Glutamatergic neuron (in vitro differentiated cells): ENCODE results near the gene MBP. TPM values are rescaled to one million over a fixed set of nuclear protein-coding genes. Genes with fewer than 3 reads are reported as not detected.
A peak's percentile ranks its signal among the peaks of the same experiment; 100 is the strongest.

Experiments
- DNase-seq: peaks from one replicate; pipeline ENCODE4 v3.0.0; 2022
- H3K27ac Mint-ChIP-seq: one replicate; pipeline ENCODE4 v1.8.0; 2020; ENCODE audit warnings: mild to moderate bottlenecking, mixed read lengths, inconsistent platforms; ENCODE audit not compliant: unreplicated experiment
- H3K27me3 Mint-ChIP-seq: one replicate; pipeline ENCODE4 v1.8.0; 2020; ENCODE audit warnings: mild to moderate bottlenecking, moderate library complexity, mixed read lengths, inconsistent platforms; ENCODE audit not compliant: unreplicated experiment
- H3K36me3 Mint-ChIP-seq: one replicate; pipeline ENCODE4 v1.8.0; 2020; ENCODE audit warnings: mild to moderate bottlenecking, mixed read lengths, inconsistent platforms; ENCODE audit not compliant: unreplicated experiment
- H3K4me1 Mint-ChIP-seq: one replicate; pipeline ENCODE4 v1.8.0; 2020; ENCODE audit warnings: mild to moderate bottlenecking, low read depth, mixed read lengths, inconsistent platforms; ENCODE audit not compliant: unreplicated experiment
- H3K4me3 Mint-ChIP-seq: one replicate; pipeline ENCODE4 v1.8.0; 2020; ENCODE audit warnings: mild to moderate bottlenecking, mixed read lengths, inconsistent platforms; ENCODE audit not compliant: unreplicated experiment
- H3K9me3 Mint-ChIP-seq: one replicate; pipeline ENCODE4 v1.8.0; 2020; ENCODE audit warnings: mild to moderate bottlenecking, moderate library complexity, mixed read lengths, inconsistent platforms; ENCODE audit not compliant: unreplicated experiment
- total RNA-seq: library from RNA; stranded (reverse); fragmentation: NEBNext Ultra II Directional; extraction: Animal tissue kit (Norgen Biotek cat#: 25700); gene quantifications from one replicate; pipeline ENCODE4 v1.2.1, GENCODE V29; 2021; ENCODE audit not compliant: unreplicated experiment
- TF ChIP-seq, protein P1 (sequence below): fragments of 200-600 bp; sonication (generic); IDR thresholded peaks from one replicate; pipeline ENCODE4 v1.5.0; 2021; ENCODE audit not compliant: partially characterized antibody, unreplicated experiment

Gene MBP
- total RNA-seq, 1 donor from 2014 or later: 82.6 TPM

GRCh38 chr18:77135339-77136075, 2.9 kb upstream of the MBP start:
- H3K27me3 Mint-ChIP-seq: peaks cover 26% of the 10 kb centered on the region
- DNase-seq: no peak
- H3K4me1 Mint-ChIP-seq: peaks cover 24% of the 10 kb centered on the region
- no peak overlapping the region for H3K4me3 Mint-ChIP-seq
- peaks cover 22% of the 10 kb centered on the region for H3K9me3 Mint-ChIP-seq
- TF ChIP-seq, protein P1, sequence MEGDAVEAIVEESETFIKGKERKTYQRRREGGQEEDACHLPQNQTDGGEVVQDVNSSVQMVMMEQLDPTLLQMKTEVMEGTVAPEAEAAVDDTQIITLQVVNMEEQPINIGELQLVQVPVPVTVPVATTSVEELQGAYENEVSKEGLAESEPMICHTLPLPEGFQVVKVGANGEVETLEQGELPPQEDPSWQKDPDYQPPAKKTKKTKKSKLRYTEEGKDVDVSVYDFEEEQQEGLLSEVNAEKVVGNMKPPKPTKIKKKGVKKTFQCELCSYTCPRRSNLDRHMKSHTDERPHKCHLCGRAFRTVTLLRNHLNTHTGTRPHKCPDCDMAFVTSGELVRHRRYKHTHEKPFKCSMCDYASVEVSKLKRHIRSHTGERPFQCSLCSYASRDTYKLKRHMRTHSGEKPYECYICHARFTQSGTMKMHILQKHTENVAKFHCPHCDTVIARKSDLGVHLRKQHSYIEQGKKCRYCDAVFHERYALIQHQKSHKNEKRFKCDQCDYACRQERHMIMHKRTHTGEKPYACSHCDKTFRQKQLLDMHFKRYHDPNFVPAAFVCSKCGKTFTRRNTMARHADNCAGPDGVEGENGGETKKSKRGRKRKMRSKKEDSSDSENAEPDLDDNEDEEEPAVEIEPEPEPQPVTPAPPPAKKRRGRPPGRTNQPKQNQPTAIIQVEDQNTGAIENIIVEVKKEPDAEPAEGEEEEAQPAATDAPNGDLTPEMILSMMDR: no peak
- no peaks in the 10 kb centered on the region for H3K36me3 Mint-ChIP-seq
- H3K27ac Mint-ChIP-seq: no peak overlapping the region

- H3K36me3 Mint-ChIP-seq: no peaks in the 10 kb centered on the region
- TF ChIP-seq, protein P1: no peak
- H3K4me3 Mint-ChIP-seq: peak overlapping the region; percentile 92
- peaks cover 30% of the 10 kb centered on the region for H3K9me3 Mint-ChIP-seq
- peaks cover 29% of the 10 kb centered on the region for H3K4me1 Mint-ChIP-seq
- H3K27ac Mint-ChIP-seq: peak overlapping the region; percentile 98
- no peak for DNase-seq
- peaks cover 31% of the 10 kb centered on the region for H3K27me3 Mint-ChIP-seq
These were observed 2.0 kb upstream of the MBP start for GRCh38 chr18:77134611-77135010.

DNA sequence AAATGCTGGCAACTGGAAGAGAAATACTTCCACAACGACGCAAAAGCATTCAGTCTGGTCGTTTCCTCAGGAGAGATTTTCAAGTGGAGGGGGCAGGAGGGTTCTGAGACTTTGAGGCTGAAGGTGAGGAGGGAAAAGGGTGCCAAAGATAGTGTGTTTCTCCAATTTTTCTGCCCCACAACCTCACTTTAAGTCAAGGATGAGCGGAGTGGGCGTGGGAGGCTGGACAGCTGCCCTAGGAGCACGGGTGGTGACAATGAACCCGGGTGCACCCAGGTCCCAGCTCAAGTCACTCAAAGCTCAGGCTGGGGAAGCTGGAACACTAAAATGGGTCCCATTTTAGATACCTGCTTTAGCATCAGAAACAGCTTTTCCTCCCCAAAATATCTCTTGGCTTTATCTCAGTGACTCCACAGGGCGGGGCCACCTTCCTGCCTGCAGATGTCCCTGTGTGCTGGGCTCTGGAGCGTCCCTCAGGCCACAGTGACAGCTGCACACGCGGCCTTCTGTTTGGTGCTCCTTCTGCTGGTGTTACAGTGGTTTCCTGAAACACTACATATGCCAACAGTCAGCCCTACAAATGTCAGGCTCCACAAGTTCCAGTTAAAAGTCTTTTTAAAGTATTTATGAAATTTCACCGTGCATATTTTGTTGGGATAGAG, 1.4 kb upstream of the MBP start:
- DNase-seq: peak; percentile 84
- H3K27me3 Mint-ChIP-seq: peaks cover 31% of the 10 kb centered on the region
- peaks cover 30% of the 10 kb centered on the region for H3K9me3 Mint-ChIP-seq
- H3K4me3 Mint-ChIP-seq: peak overlapping the region; percentile 92
- no peaks in the 10 kb centered on the region for H3K36me3 Mint-ChIP-seq
- H3K27ac Mint-ChIP-seq: peak overlapping the region; percentile 98
- H3K4me1 Mint-ChIP-seq: peaks cover 36% of the 10 kb centered on the region
- TF ChIP-seq, protein P1: no peak

DNA sequence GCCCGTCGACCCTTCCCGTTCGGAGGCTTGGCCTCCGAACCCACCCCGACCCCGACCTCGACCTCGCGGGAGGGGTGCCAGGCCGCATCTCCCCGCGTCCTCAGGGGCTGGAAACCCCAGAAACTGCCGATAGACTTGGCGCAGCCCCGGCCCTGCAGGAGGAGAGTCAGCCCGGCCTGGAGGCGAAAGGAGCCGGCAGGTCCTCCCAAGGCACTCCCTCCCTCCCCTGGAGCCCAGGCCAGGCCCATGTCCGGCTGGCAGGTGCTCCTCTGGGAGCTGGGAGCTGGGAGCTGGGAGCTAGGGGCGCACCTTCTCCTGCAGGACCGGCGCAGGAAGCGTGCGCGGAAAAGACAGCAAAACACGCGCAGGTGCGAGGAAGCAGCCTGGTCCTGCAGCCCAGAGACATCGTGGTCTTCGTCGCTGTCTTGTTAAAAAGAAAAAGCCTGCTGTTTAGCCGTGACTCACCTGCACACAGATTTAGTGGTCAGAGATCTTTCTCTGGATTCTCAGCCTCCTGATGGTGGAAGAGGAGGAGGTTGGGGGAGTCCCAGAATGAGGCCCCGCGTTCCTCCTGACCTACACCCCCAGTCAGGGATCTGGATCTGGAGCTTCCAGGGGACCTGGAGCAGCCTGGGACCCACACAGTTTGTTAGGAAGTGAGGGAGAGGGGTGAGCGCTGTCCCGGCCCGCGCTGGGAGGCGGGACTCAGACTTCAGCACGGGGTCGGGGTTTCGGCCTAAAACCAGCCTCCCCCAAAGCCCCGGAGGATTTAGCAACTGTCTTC, 660 bp upstream of the MBP start:
- Mint-ChIP-seq H3K36me3 (no peaks in the 10 kb centered on the region), H3K27me3 (peaks cover 31% of the 10 kb centered on the region), H3K4me1 (peaks cover 39% of the 10 kb centered on the region), H3K27ac (peak overlapping the region; percentile 98), H3K4me3 (peak overlapping the region; percentile 92), H3K9me3 (peaks cover 30% of the 10 kb centered on the region)
- DNase-seq: peak; percentile 53
- TF ChIP-seq, protein P1: no peak
